ENCODE results near the gene EFCAB8.

Gene EFCAB8

DNA sequence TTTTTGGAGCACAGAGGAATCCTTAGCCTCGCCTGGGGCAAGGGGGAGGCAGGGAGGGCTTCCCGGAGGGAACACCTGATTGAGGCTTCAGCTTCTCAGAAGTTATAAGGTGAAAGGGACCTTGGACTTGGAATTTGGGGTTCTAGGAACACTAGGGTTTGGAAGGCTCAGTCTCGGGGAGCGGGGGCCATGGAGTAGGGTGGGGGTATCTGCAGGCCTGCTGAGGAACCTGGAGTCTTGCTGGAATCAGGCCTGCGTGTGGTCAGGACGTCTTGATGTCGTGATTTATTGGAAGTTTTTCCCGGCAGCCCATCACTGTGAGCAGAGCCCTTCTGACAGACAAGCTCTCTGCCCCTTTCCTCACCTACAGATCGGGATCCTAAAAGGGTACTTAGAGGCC lies 50.7 kb downstream of the EFCAB8 start:
- Histone ChIP-seq H3K79me2 (ENCODE audit: insufficient read depth, low read length) (no peaks in the 10 kb centered on the region), H4K20me1 (ENCODE audit: insufficient read depth, low read length) (no peaks in the 10 kb centered on the region), H3K4me2 (ENCODE audit: insufficient read depth, low read length) (no peak overlapping the region), H3K36me3 (ENCODE audit: insufficient read depth, low read length) (no peaks in the 10 kb centered on the region), H3K9me3 (ENCODE audit: insufficient read depth, low read length, severe bottlenecking) (no peaks in the 10 kb centered on the region), H3K27me3 (ENCODE audit: insufficient read depth, low read length, poor library complexity) (no peaks in the 10 kb centered on the region), H3K4me3 (ENCODE audit: low read depth in 1 of 2, low read length in 2 of 2) (no peak overlapping the region), H3K4me1 (ENCODE audit: insufficient read depth, low read length) (no peaks in the 10 kb centered on the region), H2AFZ (ENCODE audit: low read depth, low read length) (no peak overlapping the region), H3K9ac (ENCODE audit: low read depth, low read length) (no peak overlapping the region), H3K27ac (ENCODE audit: low read length) (no peak overlapping the region)
- TF ChIP-seq CTCF (IDR thresholded peaks at IDR 0.05; ENCODE audit: borderline replicate concordance, extremely low read depth, low read length, poor library complexity, severe bottlenecking) (no peak), EZH2 (IDR thresholded peaks at IDR 0.05; ENCODE audit: borderline replicate concordance, low read depth, low read length, severe bottlenecking) (no peak)
- ATAC-seq (ENCODE audit: insufficient read depth, low read depth): no peak
- DNase-seq: no peak

DNA sequence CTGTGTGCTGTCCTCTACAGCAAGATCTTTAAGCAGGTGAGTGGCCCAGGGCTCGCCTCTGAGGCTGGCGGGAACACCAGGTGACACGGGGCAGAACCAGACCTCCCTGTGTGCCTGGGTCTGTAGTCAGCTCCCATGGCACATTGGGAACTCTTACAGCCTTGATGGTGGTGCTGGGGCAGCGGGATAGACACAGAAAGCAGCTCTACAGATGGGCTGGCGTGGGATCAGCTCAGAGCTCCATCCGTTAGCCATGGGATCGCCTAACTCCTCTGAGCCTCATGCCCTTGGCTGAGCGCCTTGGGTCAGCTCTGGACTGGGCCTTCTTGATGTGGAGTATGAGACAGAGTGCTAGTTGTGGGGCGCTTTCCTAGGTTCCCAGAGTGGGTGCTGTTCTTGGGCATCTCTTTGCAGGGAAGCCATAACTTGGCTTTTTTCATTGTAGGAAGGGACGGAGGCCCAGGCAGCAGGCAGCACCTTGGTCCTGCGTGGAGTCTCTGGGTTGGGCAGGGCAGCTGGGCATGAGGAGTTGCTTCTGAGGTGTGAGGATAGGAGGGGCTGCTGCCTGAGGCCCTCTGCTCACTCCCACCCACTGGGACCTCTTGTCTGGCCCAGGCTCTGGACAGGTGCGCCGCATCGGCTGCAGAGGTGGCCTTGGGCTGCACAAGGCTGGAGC lies 51.3 kb downstream of the EFCAB8 start:
- Histone ChIP-seq H3K4me3 (ENCODE audit: low read depth in 1 of 2, low read length in 2 of 2) (no peak overlapping the region), H4K20me1 (ENCODE audit: insufficient read depth, low read length) (no peaks in the 10 kb centered on the region), H3K36me3 (ENCODE audit: insufficient read depth, low read length) (no peaks in the 10 kb centered on the region), H3K27ac (ENCODE audit: low read length) (no peak overlapping the region), H3K27me3 (ENCODE audit: insufficient read depth, low read length, poor library complexity) (no peaks in the 10 kb centered on the region), H3K9ac (ENCODE audit: low read depth, low read length) (no peak overlapping the region), H3K4me1 (ENCODE audit: insufficient read depth, low read length) (no peaks in the 10 kb centered on the region), H3K9me3 (ENCODE audit: insufficient read depth, low read length, severe bottlenecking) (no peaks in the 10 kb centered on the region), H3K79me2 (ENCODE audit: insufficient read depth, low read length) (no peaks in the 10 kb centered on the region), H3K4me2 (ENCODE audit: insufficient read depth, low read length) (no peak overlapping the region), H2AFZ (ENCODE audit: low read depth, low read length) (no peak overlapping the region)
- DNase-seq: no peak
- TF ChIP-seq CTCF (IDR thresholded peaks at IDR 0.05; ENCODE audit: borderline replicate concordance, extremely low read depth, low read length, poor library complexity, severe bottlenecking): no peak
- no peak for TF ChIP-seq EZH2 (IDR thresholded peaks at IDR 0.05; ENCODE audit: borderline replicate concordance, low read depth, low read length, severe bottlenecking)
- ATAC-seq (ENCODE audit: insufficient read depth, low read depth): no peak

DNA sequence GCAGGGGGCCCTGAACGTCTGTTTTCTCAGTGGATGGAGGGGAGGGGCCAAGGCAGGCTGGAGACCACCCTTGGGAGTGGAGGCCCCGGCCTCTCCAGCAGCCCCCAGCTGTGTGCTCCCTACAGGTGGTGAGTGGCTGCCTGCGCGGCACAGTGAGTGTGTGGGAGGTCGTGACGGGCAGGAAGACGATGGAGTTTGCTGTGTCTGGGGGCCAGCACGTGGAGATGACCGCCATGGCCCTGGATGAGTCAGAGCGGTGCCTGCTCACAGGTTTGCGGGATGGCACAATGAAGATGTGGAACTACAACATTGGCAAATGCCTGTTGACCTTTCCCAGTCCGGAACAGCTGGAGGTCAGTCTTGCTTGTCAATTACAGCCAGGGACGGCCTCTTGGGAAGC lies 52.6 kb downstream of the EFCAB8 start:
- peaks cover 7% of the 10 kb centered on the region for H3K9me3 ChIP-seq (ENCODE audit: insufficient read depth, low read length, severe bottlenecking)
- no peak overlapping the region for H3K4me2 ChIP-seq (ENCODE audit: insufficient read depth, low read length)
- no peaks in the 10 kb centered on the region for H4K20me1 ChIP-seq (ENCODE audit: insufficient read depth, low read length)

More for the DNA sequence above, 52.6 kb downstream of the EFCAB8 start:
- DNase-seq: no peak
- Histone ChIP-seq H2AFZ (ENCODE audit: low read depth, low read length) (no peak overlapping the region), H3K4me1 (ENCODE audit: insufficient read depth, low read length) (no peaks in the 10 kb centered on the region), H3K27ac (ENCODE audit: low read length) (no peak overlapping the region), H3K27me3 (ENCODE audit: insufficient read depth, low read length, poor library complexity) (no peaks in the 10 kb centered on the region), H3K9ac (ENCODE audit: low read depth, low read length) (no peak overlapping the region), H3K79me2 (ENCODE audit: insufficient read depth, low read length) (no peaks in the 10 kb centered on the region), H3K4me3 (ENCODE audit: low read depth in 1 of 2, low read length in 2 of 2) (no peak overlapping the region), H3K36me3 (ENCODE audit: insufficient read depth, low read length) (no peaks in the 10 kb centered on the region)
- TF ChIP-seq CTCF (IDR thresholded peaks at IDR 0.05; ENCODE audit: borderline replicate concordance, extremely low read depth, low read length, poor library complexity, severe bottlenecking) (no peak), EZH2 (IDR thresholded peaks at IDR 0.05; ENCODE audit: borderline replicate concordance, low read depth, low read length, severe bottlenecking) (no peak)
- ATAC-seq (ENCODE audit: insufficient read depth, low read depth): no peak

Data from DND-41 (cell line).